Common myeloid progenitor, CD34-positive (primary cell): Measurements from ENCODE around the gene PPP1R16B.

Experiments
- CTCF ChIA-PET: fragments of 350-600 bp; sonication (Branson Sonifier 250); formaldehyde crosslinking; loops from one replicate; lab custom pipeline; 2021; ENCODE audit warnings: antibody characterized with exemption; lab: Charles Lee
- POLR2A ChIA-PET: fragments of 350-600 bp; sonication (Branson Sonifier 250); formaldehyde crosslinking; loops from one replicate; lab custom pipeline; 2021; ENCODE audit warnings: antibody characterized with exemption; lab: Charles Lee
- DNase-seq, 3 donors: peaks; one replicate each; pipeline versions ENCODE4 v3.0.0 to v3.0.0-alpha.2; 2013
- H3K27ac ChIP-seq, 2 experiments: 1 replicate in 1 of 2; 2 replicates in 1 of 2; pipeline ENCODE4 v1.7.0; 2013; ENCODE audit warnings: inconsistent platforms in 2 of 2, low read length in 2 of 2, mild to moderate bottlenecking in 2 of 2, low read depth in 1 of 2, moderate library complexity in 1 of 2; ENCODE audit not compliant: severe bottlenecking in 2 of 2, insufficient read depth in 1 of 2, poor library complexity in 1 of 2
- H3K27me3 ChIP-seq, 5 experiments: replicated peaks in 2 of 5; 1 replicate in 3 of 5; 2 replicates in 2 of 5; pipeline versions ENCODE4 v1.6.1 to v1.7.0; 2013; ENCODE audit warnings: low read length in 4 of 5, mild to moderate bottlenecking in 2 of 5, moderate library complexity in 2 of 5, inconsistent platforms in 1 of 5; ENCODE audit not compliant: insufficient read depth in 5 of 5, control insufficient read depth in 4 of 5
- H3K36me3 ChIP-seq, 4 experiments: 1 replicate in 2 of 4; 2 replicates in 2 of 4; pipeline versions ENCODE4 v1.6.1 to v1.7.0; 2013; ENCODE audit warnings: low read length in 3 of 4, control low read depth in 1 of 4, mild to moderate bottlenecking in 1 of 4; ENCODE audit not compliant: control insufficient read depth in 4 of 4, insufficient read depth in 4 of 4
- H3K4me1 ChIP-seq, 4 experiments: 1 replicate in 3 of 4; 2 replicates in 1 of 4; pipeline versions ENCODE4 v1.6.1 to v1.7.1; 2013; ENCODE audit warnings: low read length in 3 of 4, mild to moderate bottlenecking in 3 of 4, control low read depth in 1 of 4, inconsistent platforms in 1 of 4, moderate library complexity in 1 of 4; ENCODE audit not compliant: control insufficient read depth in 4 of 4, insufficient read depth in 4 of 4; ENCODE audit errors: control extremely low read depth in 1 of 4
- H3K4me3 ChIP-seq, 7 experiments: 1 replicate in 4 of 7; 2 replicates in 3 of 7; pipeline versions ENCODE4 v1.5.1 to v1.7.0; 2013; ENCODE audit warnings: mild to moderate bottlenecking in 7 of 7, low read length in 6 of 7, moderate library complexity in 6 of 7, inconsistent platforms in 2 of 7, low read depth in 2 of 7, control low read depth in 1 of 7; ENCODE audit not compliant: insufficient read depth in 4 of 7, control insufficient read depth in 1 of 7; ENCODE audit errors: extremely low read depth in 1 of 7
- H3K9me3 ChIP-seq, 5 experiments: 1 replicate in 4 of 5; 2 replicates in 1 of 5; pipeline versions ENCODE4 v1.6.1 to v1.7.1; 2013; ENCODE audit warnings: low read length in 4 of 5, mild to moderate bottlenecking in 2 of 5, inconsistent platforms in 1 of 5, low read depth in 1 of 5, moderate library complexity in 1 of 5; ENCODE audit not compliant: control insufficient read depth in 4 of 5, insufficient read depth in 2 of 5; ENCODE audit errors: control extremely low read depth in 1 of 5
- WGBS: methylation state at CpG from one replicate; pipeline ENCODE4 v1.1.5; 2013; ENCODE audit not compliant: insufficient coverage; 5-methylcytosine and 5-hydroxymethylcytosine counted together

PPP1R16B gene

DNA sequence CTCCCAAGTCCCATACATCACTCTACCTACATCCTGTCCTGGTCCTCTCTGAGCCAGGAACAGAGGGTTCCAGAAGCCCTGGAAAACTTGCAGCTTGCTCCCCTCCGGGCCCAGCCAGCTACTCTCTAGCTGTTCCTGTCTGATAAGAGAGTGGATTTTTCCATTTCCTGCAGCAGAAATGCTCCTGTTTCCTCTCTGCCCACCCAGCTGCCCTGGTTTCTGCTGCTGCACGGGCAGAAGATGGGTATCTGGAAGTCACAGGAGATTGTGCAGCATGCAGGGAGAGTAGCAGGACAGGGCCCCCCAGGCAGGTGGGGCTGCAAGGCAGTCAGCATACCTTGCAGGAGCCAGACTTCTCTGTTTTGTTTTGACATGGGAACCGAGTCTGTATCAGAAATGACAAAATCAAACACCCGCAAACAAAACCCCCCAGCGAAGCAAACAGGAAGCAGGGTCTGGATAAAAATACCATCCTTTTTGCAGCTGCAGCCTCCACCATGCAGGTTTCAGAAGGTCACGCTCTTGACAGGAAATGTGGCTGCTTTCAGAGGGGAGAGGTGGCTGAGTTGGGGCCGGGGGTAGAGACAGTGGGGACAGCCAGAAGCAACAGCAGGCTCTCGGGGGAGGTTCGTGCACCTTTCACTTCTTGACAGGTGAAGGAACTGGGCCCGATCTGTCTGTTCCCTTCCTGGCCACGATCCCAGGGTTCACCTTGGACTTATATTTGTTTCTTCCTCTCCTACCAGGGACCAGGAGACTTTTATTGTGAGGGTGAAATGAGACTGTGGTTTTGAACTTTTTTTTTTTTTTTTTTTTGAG lies 69.9 kb downstream of the PPP1R16B start:
- Histone ChIP-seq H3K4me1 (peaks cover 12 to 43% (median 33%) of the 10 kb centered on the region in 4 experiments), H3K36me3 (no peaks in the 10 kb centered on the region), H3K4me3 (peak overlapping the region in 6 of 7 experiments; percentile 25 to 72 (median 42)), H3K27me3 (no peaks in the 10 kb centered on the region), H3K9me3 (no peaks in the 10 kb centered on the region), H3K27ac (peak overlapping the region in 1 of 2 experiments; percentile 15)
- ChIA-PET POLR2A (interaction anchor here (1.3 to 1.6 kb wide), 2 partner anchors 44 to 70 kb away, joined by 4 read pairs; partner anchors contain the start of gene PPP1R16B), CTCF (interaction anchor here (0.9 to 2.1 kb wide), 8 partner anchors 11 to 150 kb away, joined by 3 to 5 read pairs (median 4); no protein-coding TSS in a partner anchor)
- 0% methylated on average over 4 of the region's 11 CpGs for WGBS
- peak; percentile 29 to 85 (median 78) for DNase-seq

- H3K4me1 ChIP-seq, result peaks cover 12 to 43% (median 33%) of the 10 kb centered on the region in 4 experiments
- CTCF ChIA-PET, result interaction anchor here (1.0 kb wide), 1 partner anchor 15 kb away, joined by 3 read pairs; no protein-coding TSS in a partner anchor
- no peak overlapping the region for H3K4me3 ChIP-seq
- no peaks in the 10 kb centered on the region for H3K27me3 ChIP-seq
- no peaks in the 10 kb centered on the region for H3K36me3 ChIP-seq
- DNase-seq, result no peak
- WGBS, result 100% methylated on average over 5 of the region's 6 CpGs
- no peaks in the 10 kb centered on the region for H3K9me3 ChIP-seq
- POLR2A ChIA-PET, result no interaction called here
- no peak overlapping the region for H3K27ac ChIP-seq
Measured at GRCh38 chr20:38877483-38877882, 72.0 kb downstream of the PPP1R16B start.

- no peaks in the 10 kb centered on the region for H3K27me3 ChIP-seq
- H3K27ac ChIP-seq, result no peak overlapping the region
- no peaks in the 10 kb centered on the region for H3K9me3 ChIP-seq
- H3K4me3 ChIP-seq, result no peak overlapping the region
- H3K4me1 ChIP-seq, result peaks cover 12 to 39% (median 31%) of the 10 kb centered on the region in 4 experiments
- ChIA-PET POLR2A (interaction anchor here (0.7 to 2.1 kb wide), 2 partner anchors 9 to 45 kb away, joined by 3 to 4 read pairs; no protein-coding TSS in a partner anchor), CTCF (interaction anchor here (1.6 to 3.3 kb wide), 4 partner anchors 9 to 19 kb away, joined by 5 to 16 read pairs (median 8); no protein-coding TSS in a partner anchor)
- 48% methylated on average over 4 of the region's 9 CpGs for WGBS
- peak in 2 of 3 donors; percentile 40 to 55 for DNase-seq
- H3K36me3 ChIP-seq, result no peaks in the 10 kb centered on the region
Measured at GRCh38 chr20:38878866-38879265, 73.4 kb downstream of the PPP1R16B start.

DNA sequence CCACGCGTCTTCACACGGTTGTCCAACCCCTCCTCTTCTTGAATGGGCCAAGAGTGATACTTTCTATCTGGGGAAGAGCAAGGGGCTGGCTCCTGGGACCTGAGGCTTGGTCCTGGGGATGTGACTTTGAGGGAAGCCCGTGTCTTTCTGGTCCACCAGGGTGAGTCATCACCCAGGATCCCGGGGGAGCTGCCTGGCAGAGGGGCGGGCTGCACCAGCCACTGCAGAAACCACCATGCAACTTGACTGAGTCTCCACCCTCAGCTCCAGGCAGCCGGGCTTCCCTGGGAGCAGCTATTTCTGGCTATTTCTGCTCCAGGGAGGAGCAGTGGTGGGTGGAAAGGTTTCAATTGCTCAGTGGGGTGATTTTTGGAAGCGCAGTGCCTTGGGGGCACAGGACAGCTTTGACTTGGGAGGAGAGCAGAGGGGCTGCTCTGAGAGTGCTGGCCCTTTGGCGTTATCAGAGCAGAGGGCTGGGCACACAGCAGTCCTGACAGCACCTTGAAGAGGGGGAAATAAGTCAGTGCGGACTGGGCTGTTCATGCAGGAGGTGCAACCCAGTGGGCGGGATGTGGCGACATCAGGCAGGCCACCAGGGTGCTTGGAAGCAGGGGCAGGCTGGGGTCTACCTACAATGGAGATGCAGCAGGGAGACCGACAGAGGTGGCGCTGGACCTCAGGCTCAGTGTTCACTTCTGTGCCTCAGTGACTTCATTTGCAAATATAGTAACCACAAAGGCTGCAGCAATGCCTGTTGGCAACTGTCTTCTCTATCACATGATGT lies 75.6 kb downstream of the PPP1R16B start:
- no peaks in the 10 kb centered on the region for H3K27me3 ChIP-seq
- DNase-seq, result no peak
- no peaks in the 10 kb centered on the region for H3K9me3 ChIP-seq
- no peak overlapping the region for H3K27ac ChIP-seq
- ChIA-PET CTCF (interaction anchor here (1.3 to 3.3 kb wide), 3 partner anchors 11 to 20 kb away, joined by 3 to 16 read pairs (median 12); no protein-coding TSS in a partner anchor), POLR2A (no interaction called here)
- 89% methylated on average over 10 of the region's 14 CpGs for WGBS
- no peaks in the 10 kb centered on the region for H3K36me3 ChIP-seq
- H3K4me3 ChIP-seq, result no peak overlapping the region
- peaks cover 4 to 19% (median 8%) of the 10 kb centered on the region in 4 experiments for H3K4me1 ChIP-seq

- 100% methylated on average over 3 of the region's 4 CpGs for WGBS
Measured at GRCh38 chr20:38881806-38882440, 76.4 kb downstream of the PPP1R16B start.

DNA sequence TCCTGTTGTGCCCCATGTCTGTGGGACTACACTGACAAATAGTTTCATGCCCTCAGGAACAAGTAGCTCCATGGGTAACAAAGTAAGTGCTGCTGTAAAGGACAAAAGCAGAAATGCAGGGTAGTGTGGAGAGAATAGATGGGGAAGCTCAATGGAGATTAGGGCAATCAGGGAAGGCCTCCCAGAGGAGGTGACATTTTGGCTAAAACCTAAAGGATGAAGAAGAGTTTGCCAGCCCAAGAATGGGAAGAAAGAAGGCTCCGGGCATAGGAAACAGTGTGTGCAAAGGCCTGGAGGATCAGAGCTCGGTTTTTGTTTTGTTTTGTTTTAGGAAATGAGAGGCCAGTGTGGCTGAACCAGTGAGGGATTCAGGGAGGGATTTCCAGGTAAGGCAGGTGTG lies 77.1 kb downstream of the PPP1R16B start:
- ChIA-PET CTCF (interaction anchor here (1.5 to 3.1 kb wide), 3 partner anchors 10 to 49 kb away, joined by 3 to 12 read pairs (median 7); no protein-coding TSS in a partner anchor), POLR2A (no interaction called here)
- Histone ChIP-seq H3K9me3 (no peaks in the 10 kb centered on the region), H3K27ac (no peak overlapping the region), H3K36me3 (no peaks in the 10 kb centered on the region), H3K4me1 (peaks cover 2 to 11% (median 4%) of the 10 kb centered on the region in 4 experiments), H3K4me3 (no peak overlapping the region), H3K27me3 (no peaks in the 10 kb centered on the region)
- 92% methylated on average over 2 of the region's 2 CpGs for WGBS
- DNase-seq, result no peak

More at GRCh38 chr20:38881806-38882440, 76.4 kb downstream of the PPP1R16B start:
- ChIA-PET POLR2A (no interaction called here), CTCF (interaction anchor here (3.1 kb wide), 1 partner anchor 11 kb away, joined by 12 read pairs; no protein-coding TSS in a partner anchor)
- Histone ChIP-seq H3K4me3 (no peak overlapping the region), H3K27me3 (no peaks in the 10 kb centered on the region), H3K36me3 (no peaks in the 10 kb centered on the region), H3K4me1 (peaks cover 2 to 13% (median 4%) of the 10 kb centered on the region in 4 experiments), H3K27ac (no peak overlapping the region), H3K9me3 (no peaks in the 10 kb centered on the region)
- DNase-seq, result no peak
